RWPE2 (cell line): ENCODE measurements around the gene CTDNEP1.
A peak's percentile ranks its signal among the peaks of the same experiment; 100 is the strongest.

Experiments used
- ATAC-seq: fragments of 200-7000 bp; cut with Tn5 transposase; 3 replicates; pipeline ENCODE4 v1.9.1; 2021; ENCODE audit warnings: low read depth
- DNase-seq: peaks from one replicate; pipeline ENCODE4 v3.0.0-alpha.2; 2020; ENCODE audit warnings: low spot score
- H3K27ac ChIP-seq: fragments of 450-650 bp; 2 replicates; pipeline ENCODE4 v1.5.1; 2017; ENCODE audit warnings: mild to moderate bottlenecking; ENCODE audit not compliant: poor library complexity, severe bottlenecking
- H3K27me3 ChIP-seq: fragments of 250-450 bp; sonication (Bioruptor Pico); 2 replicates; pipeline ENCODE4 v1.5.1; 2021; ENCODE audit warnings: mild to moderate bottlenecking, moderate library complexity; ENCODE audit not compliant: insufficient read depth, poor library complexity, severe bottlenecking
- H3K36me3 ChIP-seq: fragments of 250-450 bp; sonication (Bioruptor Pico); 2 replicates; pipeline ENCODE4 v1.5.1; 2020; ENCODE audit warnings: low read depth, mild to moderate bottlenecking, moderate library complexity
- H3K4me1 ChIP-seq: fragments of 250-450 bp; sonication (Bioruptor Pico); 2 replicates; pipeline ENCODE4 v1.5.1; 2021; ENCODE audit warnings: mild to moderate bottlenecking, moderate library complexity; ENCODE audit not compliant: insufficient read depth, poor library complexity, severe bottlenecking
- H3K4me3 ChIP-seq: fragments of 250-450 bp; sonication (Bioruptor Pico); 2 replicates; pipeline ENCODE4 v1.5.1; 2021; ENCODE audit warnings: mild to moderate bottlenecking, moderate library complexity; ENCODE audit not compliant: severe bottlenecking
- H3K9me3 ChIP-seq: fragments of 250-450 bp; sonication (Bioruptor Pico); 2 replicates; pipeline ENCODE4 v1.5.1; 2021; ENCODE audit warnings: mild to moderate bottlenecking, moderate library complexity; ENCODE audit not compliant: severe bottlenecking
- TF ChIP-seq, protein P1 (sequence below): fragments of 450-650 bp; IDR thresholded peaks from one replicate; pipeline ENCODE4 v1.5.1; 2017; ENCODE audit warnings: mild to moderate bottlenecking, moderate library complexity; ENCODE audit not compliant: poor library complexity, severe bottlenecking

The CTDNEP1 gene

DNA sequence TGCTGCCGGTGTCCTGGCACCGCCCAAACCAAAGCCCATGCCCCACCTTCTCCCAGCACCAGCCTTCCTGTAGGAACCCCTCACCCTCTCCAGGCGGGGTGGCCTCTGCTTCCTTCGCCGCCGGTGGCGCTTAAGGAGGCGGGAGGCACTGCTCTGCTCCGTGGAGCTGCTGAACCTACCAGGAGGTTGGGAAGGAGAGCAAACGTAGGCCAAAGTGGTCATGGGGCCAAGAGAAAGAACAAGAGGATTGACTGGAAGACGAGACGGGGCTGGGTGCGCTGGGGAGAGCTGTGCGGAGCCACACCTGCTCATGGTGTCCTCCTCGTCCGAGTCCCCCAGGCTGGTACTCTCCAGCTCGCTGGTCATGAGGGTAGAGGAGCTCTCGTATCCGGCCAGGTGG lies 22.0 kb downstream of the CTDNEP1 start:
- no peaks in the 10 kb centered on the region for H3K27me3 ChIP-seq
- peaks cover 13% of the 10 kb centered on the region for H3K4me1 ChIP-seq
- H3K4me3 ChIP-seq, result no peak overlapping the region
- H3K9me3 ChIP-seq, result no peaks in the 10 kb centered on the region
- no peak for DNase-seq
- H3K36me3 ChIP-seq, result peaks cover 62% of the 10 kb centered on the region
- no peak overlapping the region for H3K27ac ChIP-seq
- no peak for ATAC-seq
- TF ChIP-seq, protein P1, sequence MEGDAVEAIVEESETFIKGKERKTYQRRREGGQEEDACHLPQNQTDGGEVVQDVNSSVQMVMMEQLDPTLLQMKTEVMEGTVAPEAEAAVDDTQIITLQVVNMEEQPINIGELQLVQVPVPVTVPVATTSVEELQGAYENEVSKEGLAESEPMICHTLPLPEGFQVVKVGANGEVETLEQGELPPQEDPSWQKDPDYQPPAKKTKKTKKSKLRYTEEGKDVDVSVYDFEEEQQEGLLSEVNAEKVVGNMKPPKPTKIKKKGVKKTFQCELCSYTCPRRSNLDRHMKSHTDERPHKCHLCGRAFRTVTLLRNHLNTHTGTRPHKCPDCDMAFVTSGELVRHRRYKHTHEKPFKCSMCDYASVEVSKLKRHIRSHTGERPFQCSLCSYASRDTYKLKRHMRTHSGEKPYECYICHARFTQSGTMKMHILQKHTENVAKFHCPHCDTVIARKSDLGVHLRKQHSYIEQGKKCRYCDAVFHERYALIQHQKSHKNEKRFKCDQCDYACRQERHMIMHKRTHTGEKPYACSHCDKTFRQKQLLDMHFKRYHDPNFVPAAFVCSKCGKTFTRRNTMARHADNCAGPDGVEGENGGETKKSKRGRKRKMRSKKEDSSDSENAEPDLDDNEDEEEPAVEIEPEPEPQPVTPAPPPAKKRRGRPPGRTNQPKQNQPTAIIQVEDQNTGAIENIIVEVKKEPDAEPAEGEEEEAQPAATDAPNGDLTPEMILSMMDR, result no peak

DNA sequence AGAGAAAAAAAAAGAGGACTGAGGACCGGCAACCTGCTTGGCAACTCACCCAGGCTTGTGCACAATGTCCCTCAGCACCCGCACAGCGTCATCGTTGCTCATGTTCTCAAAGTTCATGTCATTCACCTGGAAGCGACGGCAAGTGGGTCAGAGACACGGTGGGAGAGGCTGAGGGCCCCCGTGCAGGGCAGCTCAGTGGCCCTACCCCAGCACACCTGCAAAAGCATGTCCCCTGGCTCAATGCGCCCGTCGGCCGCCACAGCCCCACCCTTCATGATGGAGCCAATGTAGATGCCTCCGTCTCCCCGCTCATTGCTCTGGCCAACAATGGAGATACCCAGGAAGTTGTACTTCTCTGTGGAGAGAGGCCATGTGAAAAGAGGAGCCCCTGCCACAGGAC lies 22.6 kb downstream of the CTDNEP1 start:
- Histone ChIP-seq H3K4me3 (no peak overlapping the region), H3K36me3 (peaks cover 63% of the 10 kb centered on the region), H3K27ac (peak overlapping the region; percentile 24), H3K4me1 (peaks cover 13% of the 10 kb centered on the region), H3K9me3 (no peaks in the 10 kb centered on the region), H3K27me3 (no peaks in the 10 kb centered on the region)
- TF ChIP-seq, protein P1, result no peak
- DNase-seq (no peak), ATAC-seq (no peak)

DNA sequence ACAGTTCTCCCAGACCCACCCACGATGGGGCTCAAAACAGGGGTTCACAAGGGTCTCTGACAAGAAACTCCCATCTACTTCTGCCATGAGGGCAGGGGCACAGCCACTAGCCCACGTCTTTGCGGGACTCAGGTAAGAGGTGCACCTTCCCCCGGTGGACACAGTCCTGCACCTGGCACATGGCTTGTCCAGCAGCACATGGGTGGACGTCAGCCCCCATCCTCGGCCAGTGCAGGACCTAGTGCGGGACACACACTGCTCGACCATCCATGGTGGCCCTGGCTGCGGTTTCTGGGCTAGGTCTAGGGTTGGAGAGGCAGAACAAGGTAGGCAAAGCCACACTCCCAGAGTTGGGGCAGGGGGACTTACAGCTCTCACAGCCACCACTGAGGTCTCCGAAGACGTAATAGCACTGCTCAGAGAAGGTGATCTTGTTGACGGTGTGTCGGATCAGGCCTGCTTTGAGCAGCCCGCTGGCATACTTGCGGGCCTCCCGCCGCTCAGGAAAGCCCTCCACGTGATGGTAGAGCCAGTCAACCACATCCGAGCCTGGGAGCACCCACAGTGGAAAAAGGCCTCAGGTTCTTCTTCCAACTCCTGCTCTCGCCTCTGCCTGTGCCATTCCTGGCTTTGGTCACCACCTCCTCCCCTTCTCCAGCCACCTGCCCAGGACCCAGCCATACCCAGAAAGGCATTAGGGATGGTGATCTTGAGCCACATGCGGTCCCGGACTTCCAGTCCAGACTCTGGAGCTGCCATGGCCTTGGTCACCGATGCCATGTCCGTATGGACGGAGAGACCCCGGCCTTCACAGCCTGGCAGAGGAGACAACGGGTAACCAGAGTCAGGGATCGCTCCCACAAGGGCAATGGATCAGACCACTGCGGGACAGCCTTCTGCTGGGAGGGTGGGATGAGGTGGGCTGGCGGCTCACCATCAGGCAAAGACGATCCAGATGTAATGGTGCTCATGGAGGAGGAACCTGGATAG lies 24.5 kb downstream of the CTDNEP1 start:
- Histone ChIP-seq H3K4me3 (no peak overlapping the region), H3K27ac (no peak overlapping the region), H3K4me1 (peaks cover 5% of the 10 kb centered on the region), H3K27me3 (no peaks in the 10 kb centered on the region), H3K9me3 (no peaks in the 10 kb centered on the region), H3K36me3 (peaks cover 76% of the 10 kb centered on the region)
- no peak for ATAC-seq
- TF ChIP-seq, protein P1, result no peak
- DNase-seq, result no peak

DNA sequence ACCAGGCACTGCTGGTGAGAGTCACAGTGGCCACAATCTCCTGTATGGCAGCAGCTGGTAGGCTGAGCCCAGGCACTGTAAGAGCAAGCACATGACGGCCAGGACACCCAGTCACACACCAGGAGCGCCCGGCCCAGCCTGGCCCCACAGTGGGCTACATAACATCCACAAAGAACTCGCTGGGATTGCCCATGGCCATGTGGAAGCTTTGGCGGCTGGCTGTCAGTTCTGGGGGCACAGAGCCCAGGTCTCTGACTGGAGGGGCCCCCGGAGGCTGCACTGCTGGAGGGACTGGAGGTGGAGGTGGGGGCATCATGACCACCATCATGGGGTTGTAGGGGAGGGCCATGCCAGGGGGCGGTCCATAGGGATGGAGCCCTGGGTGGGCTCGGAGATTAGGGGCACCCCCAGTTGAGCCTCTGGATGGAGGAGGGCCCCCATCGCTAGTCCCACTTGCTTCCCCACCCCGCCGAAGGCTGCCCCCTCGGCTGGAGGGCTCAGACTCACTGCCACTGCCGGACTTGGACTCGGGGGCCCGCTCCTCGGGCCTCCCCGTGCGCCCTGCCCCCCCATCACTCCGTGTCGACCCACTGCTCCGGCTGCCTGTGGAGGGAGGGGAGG lies 25.7 kb downstream of the CTDNEP1 start:
- Histone ChIP-seq H3K4me1 (peaks cover 9% of the 10 kb centered on the region), H3K4me3 (no peak overlapping the region), H3K27ac (no peak overlapping the region), H3K27me3 (no peaks in the 10 kb centered on the region), H3K9me3 (no peaks in the 10 kb centered on the region), H3K36me3 (peaks cover 86% of the 10 kb centered on the region)
- ATAC-seq (no peak), DNase-seq (no peak)
- TF ChIP-seq, protein P1, result no peak
